HepG2 (cell line): ENCODE results near the gene DNAJC15. TPM values are rescaled to one million over a fixed set of nuclear protein-coding genes. Genes with fewer than 3 reads are reported as not detected.

ENCODE experiments used
- AGO2 ChIP-seq: fragments of 200-400 bp; formaldehyde crosslinking; optimal IDR thresholded peaks from 2 replicates; pipeline ENCODE3; 2017; ENCODE audit warnings: mild to moderate bottlenecking, low read depth, low read length, moderate library complexity
- BHLHE40 ChIP-seq: IDR thresholded peaks from 2 replicates; pipeline ENCODE4 v1.6.1; 2011; ENCODE audit warnings: low read length, improper control_type of control experiment
- CENPBD1 ChIP-seq: sonication (generic); formaldehyde crosslinking; IDR thresholded peaks from 2 replicates; pipeline ENCODE4 v1.8.0; 2022; ENCODE audit warnings: missing genetic modification reagents, low read depth, mild to moderate bottlenecking, borderline replicate concordance
- CREBL2 ChIP-seq: sonication (generic); formaldehyde crosslinking; IDR thresholded peaks from 2 replicates; pipeline ENCODE4 v1.8.1; 2023; ENCODE audit warnings: missing genetic modification reagents, mild to moderate bottlenecking, borderline replicate concordance
- CREM ChIP-seq, 2 experiments: sonication (generic) in 1 of 2; formaldehyde crosslinking in 1 of 2; IDR thresholded peaks; 2 replicates each; pipeline versions ENCODE4 v1.4.0 to v1.6.1; 2016 to 2020; ENCODE audit warnings: antibody characterized with exemption in 1 of 2, mild to moderate bottlenecking in 1 of 2, missing genetic modification reagents in 1 of 2
- DMAP1 ChIP-seq: IDR thresholded peaks from 2 replicates; pipeline ENCODE4 v1.6.1; 2016
- GABPB1 ChIP-seq: IDR thresholded peaks from 2 replicates; pipeline ENCODE4 v1.6.1; 2016; ENCODE audit warnings: mild to moderate bottlenecking, missing genetic modification reagents, moderate library complexity, missing compliant biosample characterization
- HNRNPLL ChIP-seq: fragments of 200-400 bp; formaldehyde crosslinking; IDR thresholded peaks from 2 replicates; pipeline ENCODE4 v1.6.1; 2017; ENCODE audit warnings: mild to moderate bottlenecking, low read depth, low read length; ENCODE audit not compliant: poor library complexity, severe bottlenecking
- ISX ChIP-seq: sonication (generic); formaldehyde crosslinking; conservative IDR thresholded peaks from 2 replicates; pipeline ENCODE4 v1.5.0; 2020; ENCODE audit warnings: missing genetic modification reagents
- KDM4B ChIP-seq: sonication (generic); formaldehyde crosslinking; IDR thresholded peaks from 2 replicates; pipeline ENCODE4 v1.4.0; 2020; ENCODE audit warnings: missing genetic modification reagents
- KLF11 ChIP-seq: IDR thresholded peaks from 2 replicates; pipeline ENCODE4 v1.6.1; 2016; ENCODE audit warnings: missing compliant biosample characterization
- KLF16 ChIP-seq, 2 experiments: sonication (generic) in 1 of 2; formaldehyde crosslinking in 1 of 2; IDR thresholded peaks; 2 replicates each; pipeline versions ENCODE4 v1.6.1 to v1.8.0; 2016 to 2023; ENCODE audit warnings: missing genetic modification reagents in 2 of 2, missing compliant biosample characterization in 1 of 2
- LCORL ChIP-seq, 2 experiments: fragments of 450-650 bp in 1 of 2; sonication (generic) in 1 of 2; formaldehyde crosslinking in 1 of 2; IDR thresholded peaks; 2 replicates each; pipeline versions ENCODE4 v1.5.0 to v1.6.1; 2017 to 2020; ENCODE audit warnings: antibody characterized with exemption in 1 of 2, missing genetic modification reagents in 1 of 2
- SOX5 ChIP-seq: IDR thresholded peaks from 2 replicates; pipeline ENCODE4 v1.6.1; 2016; ENCODE audit warnings: borderline replicate concordance
- SYNCRIP ChIP-seq: fragments of 200-400 bp; formaldehyde crosslinking; IDR thresholded peaks from 2 replicates; pipeline ENCODE4 v1.6.1; 2018; ENCODE audit warnings: mild to moderate bottlenecking, low read depth, low read length; ENCODE audit not compliant: insufficient read depth
- TGIF2 ChIP-seq: IDR thresholded peaks from 2 replicates; pipeline ENCODE4 v1.6.1; 2016; ENCODE audit warnings: control low read depth, missing compliant biosample characterization
- THAP11 ChIP-seq: IDR thresholded peaks from 2 replicates; pipeline ENCODE4 v1.6.1; 2016; ENCODE audit warnings: missing biosample characterization, missing genetic modification reagents
- TRIM22 ChIP-seq: fragments of 450-650 bp; IDR thresholded peaks from 2 replicates; pipeline ENCODE4 v1.6.1; 2017
- ZBTB1 ChIP-seq: sonication (generic); formaldehyde crosslinking; IDR thresholded peaks from 2 replicates; pipeline ENCODE4 v1.4.0; 2020; ENCODE audit warnings: missing genetic modification reagents, borderline replicate concordance
- ZBTB33 ChIP-seq: sonication (generic); formaldehyde crosslinking; IDR thresholded peaks from 2 replicates; pipeline ENCODE4 v1.4.0; 2020; ENCODE audit warnings: missing genetic modification reagents
- ZGPAT ChIP-seq: IDR thresholded peaks from 2 replicates; pipeline ENCODE4 v1.6.1; 2016; ENCODE audit warnings: mild to moderate bottlenecking
- ZNF282 ChIP-seq: fragments of 450-650 bp; IDR thresholded peaks from 2 replicates; pipeline ENCODE4 v1.6.1; 2018; ENCODE audit not compliant: partially characterized antibody
- ZNF3 ChIP-seq: IDR thresholded peaks from 2 replicates; pipeline ENCODE4 v1.7.0; 2017; ENCODE audit warnings: inconsistent platforms
- ZNF33A ChIP-seq: sonication (generic); formaldehyde crosslinking; IDR thresholded peaks from 2 replicates; pipeline ENCODE4 v1.5.1; 2020; ENCODE audit warnings: missing genetic modification reagents, mild to moderate bottlenecking, moderate library complexity, borderline replicate concordance
- ZNF562 ChIP-seq: sonication (generic); formaldehyde crosslinking; IDR thresholded peaks from 2 replicates; pipeline ENCODE4 v1.8.0; 2022; ENCODE audit warnings: missing genetic modification reagents, borderline replicate concordance
- polyA plus RNA-seq, 8 experiments: library from polyadenylated mRNA; depleted of rRNA in 3 of 8; stranded (reverse) in 7 of 8; unstranded in 1 of 8; fragments of >200 nt; fragmentation: Illumina TruSeq in 4 of 8; extraction: Trizol in 4 of 8; gene quantifications; 2 replicates each; pipeline versions ENCODE4 v1.2.1 to v1.2.3, GENCODE V29; 2011 to 2016; ENCODE audit warnings: low read depth in 4 of 8, missing spikeins in 1 of 8, mixed read lengths in 1 of 8; ENCODE audit not compliant: insufficient read depth in 1 of 8
- total RNA-seq, 5 experiments: library from RNA; depleted of rRNA; stranded (reverse); fragments of >200 nt; fragmentation: Illumina TruSeq; extraction: Trizol; gene quantifications; 2 replicates each; pipeline ENCODE4 v1.2.3, GENCODE V29; 2016; ENCODE audit warnings: low read depth in 1 of 5

DNAJC15 gene
- total and polyA plus RNA-seq, 2 of the 13 experiments (the other 11 are each of a cell fraction or from before 2014, with no cell fraction given) = 23.0 to 31.9 TPM

- TF ChIP-seq ISX (CRISPR knock-in tag) = no peak
- peak; percentile 23; the same call in 1 of the 2 replicates for TF ChIP-seq BHLHE40
- TF ChIP-seq AGO2 = peak; percentile 47
- 0 out of 2 replicates have a peak, but pooled peaks have one; percentile 17 for TF ChIP-seq ZBTB33 (CRISPR knock-in tag)
- TF ChIP-seq KLF16 (CRISPR knock-in tag; IDR thresholded peaks at IDR 0.05) = 0 out of 4 replicates have a peak, but pooled peaks of 1 of the 2 experiments have one; percentile 62
- no peak for TF ChIP-seq ZNF3 (CRISPR knock-in tag)
- TF ChIP-seq CENPBD1 (CRISPR knock-in tag) = no peak
- no peak for TF ChIP-seq ZNF282
- peak; percentile 87 for TF ChIP-seq HNRNPLL
- TF ChIP-seq ZGPAT = 0 out of 2 replicates have a peak, but pooled peaks have one; percentile 41
- TF ChIP-seq GABPB1 = peak; percentile 76
- TF ChIP-seq TGIF2 (CRISPR knock-in tag) = 0 out of 2 replicates have a peak, but pooled peaks have one; percentile 21
- TF ChIP-seq ZNF33A (CRISPR knock-in tag) = no peak
- peak; percentile 26; the same call in 1 of the 2 replicates for TF ChIP-seq SOX5 (CRISPR knock-in tag)
- peak; percentile 77 for TF ChIP-seq DMAP1
- peak; percentile 33; the same call in 1 of the 2 replicates for TF ChIP-seq KDM4B (CRISPR knock-in tag)
- TF ChIP-seq SYNCRIP = no peak
- peak; percentile 21; the same call in 1 of the 2 replicates for TF ChIP-seq CREM (IDR thresholded peaks at IDR 0.05)
- no peak for TF ChIP-seq CREM (CRISPR knock-in tag; IDR thresholded peaks at IDR 0.05)
- TF ChIP-seq CREBL2 (CRISPR knock-in tag) = no peak
- no peak for TF ChIP-seq TRIM22
- no peak for TF ChIP-seq LCORL (IDR thresholded peaks at IDR 0.05)
- peak; percentile 35; the same call in 1 of the 2 replicates for TF ChIP-seq LCORL (CRISPR knock-in tag; IDR thresholded peaks at IDR 0.05)
- TF ChIP-seq ZBTB1 = no peak
- TF ChIP-seq ZNF562 (CRISPR knock-in tag) = no peak
- 0 out of 2 replicates have a peak, but pooled peaks have one; percentile 32 for TF ChIP-seq KLF11 (CRISPR knock-in tag)
- peak; percentile 78 for TF ChIP-seq THAP11 (CRISPR knock-in tag)
Observed at GRCh38 chr13:43023289-43023963, at the start of gene DNAJC15 (continued).
